ENCODE data around the gene TRIM8. TPM values are rescaled to one million over a fixed set of nuclear protein-coding genes. Genes with fewer than 3 reads are reported as not detected.
A peak's percentile ranks its signal among the peaks of the same experiment; 100 is the strongest.

Gene TRIM8
- total and polyA plus RNA-seq, 2 donors (not counting 3 experiments of a cell fraction or from before 2014, with no cell fraction given), result 74.1 to 114 TPM

DNA sequence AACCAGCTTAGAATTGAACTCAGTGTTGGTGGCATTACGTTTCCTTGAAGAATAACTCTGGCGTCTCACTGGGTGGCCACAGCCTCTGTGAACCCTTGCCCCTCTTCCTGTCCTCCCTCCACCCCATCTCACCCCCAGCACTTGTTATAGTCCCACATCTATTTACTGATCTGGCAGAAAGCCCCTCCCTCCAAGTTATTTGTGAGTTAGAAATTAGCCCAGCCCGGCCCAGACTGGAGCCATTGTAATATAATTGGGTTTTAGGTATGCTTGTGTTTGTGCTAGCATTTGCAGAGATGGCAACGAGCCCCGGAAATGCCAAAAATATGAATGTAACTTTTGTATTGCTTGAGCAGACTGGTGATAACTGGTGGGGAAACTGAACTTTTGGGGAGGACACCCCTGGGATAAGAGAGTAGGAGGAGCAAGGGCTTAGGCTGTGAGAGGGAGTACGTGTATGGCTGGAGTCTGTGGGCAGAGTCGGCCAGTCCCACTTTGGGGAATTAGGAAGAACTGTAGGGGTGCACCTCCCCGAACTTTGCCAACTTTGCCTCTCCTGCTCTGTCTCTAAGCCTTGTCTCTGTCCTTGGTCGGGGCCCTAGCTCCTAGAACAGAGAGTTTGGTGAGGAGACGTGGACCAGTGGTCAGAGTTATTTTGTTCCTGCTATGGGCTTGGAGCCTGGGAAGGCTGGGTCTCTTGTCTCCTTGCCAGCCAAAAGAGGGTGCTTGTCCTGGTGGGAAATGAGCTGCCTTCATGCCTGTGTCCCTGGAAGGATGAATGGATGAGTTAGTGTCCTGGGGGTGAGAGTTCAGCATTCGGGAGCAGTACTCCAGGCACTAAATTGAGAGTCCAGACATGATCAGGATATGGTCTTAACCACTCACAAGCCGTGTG is 19.3 kb upstream of the TRIM8 start:
- H3K27me3 ChIP-seq (ENCODE audit: control insufficient read depth in 2 of 2, insufficient read depth in 2 of 2, low read length in 2 of 2), result no peaks in the 10 kb centered on the region
- no peak overlapping the region for H3K9ac ChIP-seq (replicated peaks; ENCODE audit: extremely low read depth, insufficient read depth, low read length)
- FAIRE-seq (peak; percentile 47), DNase-seq (ENCODE audit: low read depth, low spot score) (no peak)
- intact Hi-C loops (cut with micrococcal nuclease) (no loop called here), dilution Hi-C loops (cut with MboI; ENCODE audit: extremely low pct_ligation_motif_present, low sequenced_read_pairs) (no loop called here)
- H3K9me1 ChIP-seq (replicated peaks; ENCODE audit: control insufficient read depth, extremely low read depth, insufficient read depth, low read length), result no peaks in the 10 kb centered on the region
- peaks cover 52% of the 10 kb centered on the region for H3K4me1 ChIP-seq (ENCODE audit: control insufficient read depth, extremely low read depth, insufficient read depth, low read length)
- no peaks in the 10 kb centered on the region for H4K20me1 ChIP-seq (replicated peaks; ENCODE audit: control insufficient read depth, extremely low read depth, insufficient read depth, low read length)
- no peak for TF ChIP-seq MYC (IDR thresholded peaks at IDR 0.05; ENCODE audit: low read depth, low read length)
- no peak for TF ChIP-seq POLR2A (IDR thresholded peaks at IDR 0.05; ENCODE audit: low read depth, low read length)
- no peak for TF ChIP-seq JUN (IDR thresholded peaks at IDR 0.05; ENCODE audit: borderline replicate concordance, insufficient read depth, insufficient read length, low read depth)
- TF ChIP-seq, protein P1, sequence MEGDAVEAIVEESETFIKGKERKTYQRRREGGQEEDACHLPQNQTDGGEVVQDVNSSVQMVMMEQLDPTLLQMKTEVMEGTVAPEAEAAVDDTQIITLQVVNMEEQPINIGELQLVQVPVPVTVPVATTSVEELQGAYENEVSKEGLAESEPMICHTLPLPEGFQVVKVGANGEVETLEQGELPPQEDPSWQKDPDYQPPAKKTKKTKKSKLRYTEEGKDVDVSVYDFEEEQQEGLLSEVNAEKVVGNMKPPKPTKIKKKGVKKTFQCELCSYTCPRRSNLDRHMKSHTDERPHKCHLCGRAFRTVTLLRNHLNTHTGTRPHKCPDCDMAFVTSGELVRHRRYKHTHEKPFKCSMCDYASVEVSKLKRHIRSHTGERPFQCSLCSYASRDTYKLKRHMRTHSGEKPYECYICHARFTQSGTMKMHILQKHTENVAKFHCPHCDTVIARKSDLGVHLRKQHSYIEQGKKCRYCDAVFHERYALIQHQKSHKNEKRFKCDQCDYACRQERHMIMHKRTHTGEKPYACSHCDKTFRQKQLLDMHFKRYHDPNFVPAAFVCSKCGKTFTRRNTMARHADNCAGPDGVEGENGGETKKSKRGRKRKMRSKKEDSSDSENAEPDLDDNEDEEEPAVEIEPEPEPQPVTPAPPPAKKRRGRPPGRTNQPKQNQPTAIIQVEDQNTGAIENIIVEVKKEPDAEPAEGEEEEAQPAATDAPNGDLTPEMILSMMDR (IDR thresholded peaks at IDR 0.05; ENCODE audit: extremely low read depth in 1 of 2, insufficient read depth in 1 of 2, low read depth in 1 of 2, low read length in 2 of 2), result no peak
- TF ChIP-seq, protein P2, sequence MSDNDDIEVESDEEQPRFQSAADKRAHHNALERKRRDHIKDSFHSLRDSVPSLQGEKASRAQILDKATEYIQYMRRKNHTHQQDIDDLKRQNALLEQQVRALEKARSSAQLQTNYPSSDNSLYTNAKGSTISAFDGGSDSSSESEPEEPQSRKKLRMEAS (IDR thresholded peaks at IDR 0.05; ENCODE audit: insufficient read depth, insufficient read length), result no peak
- TF ChIP-seq EZH2 (IDR thresholded peaks at IDR 0.05; ENCODE audit: borderline replicate concordance, low read depth, low read length, severe bottlenecking), result no peak
- no peak for TF ChIP-seq GATA2 (IDR thresholded peaks at IDR 0.05; ENCODE audit: insufficient read depth, insufficient read length, low read depth, low read length)
- TF ChIP-seq FOS (IDR thresholded peaks at IDR 0.05; ENCODE audit: borderline replicate concordance, insufficient read depth, low read length), result no peak
- no peak for TF ChIP-seq POLR2AphosphoS5 (IDR thresholded peaks at IDR 0.05; ENCODE audit: insufficient read depth, low read depth, low read length)
- H3K9me3 ChIP-seq (replicated peaks; ENCODE audit: control insufficient read depth, insufficient read depth, low read length), result no peaks in the 10 kb centered on the region
- no peak overlapping the region for H3K4me2 ChIP-seq (ENCODE audit: insufficient read depth, low read length)
- no peaks in the 10 kb centered on the region for H3K36me3 ChIP-seq (ENCODE audit: control insufficient read depth in 2 of 2, extremely low read depth in 1 of 2, insufficient read depth in 2 of 2, low read length in 2 of 2)
- ChIA-PET CTCF (interaction anchor here (1.8 to 3.8 kb wide), 2 partner anchors 11 to 28 kb away, joined by 5 to 24 read pairs; no protein-coding TSS in a partner anchor), POLR2A (interaction anchor here (1.0 kb wide), 1 partner anchor 17 kb away, joined by 3 read pairs; no protein-coding TSS in a partner anchor)
- H3K4me3 ChIP-seq (replicated peaks in 1 of 3; ENCODE audit: insufficient read depth in 1 of 3, low read depth in 1 of 3, low read length in 3 of 3), result no peak overlapping the region
- H2AFZ ChIP-seq (ENCODE audit: low read depth, low read length), result no peak overlapping the region
- no peak overlapping the region for H3K27ac ChIP-seq (ENCODE audit: insufficient read depth, low read depth, low read length)
- no peaks in the 10 kb centered on the region for H3K79me2 ChIP-seq (ENCODE audit: control insufficient read depth, insufficient read depth, low read length)
- no TSS peak for BruUV-seq (replicated peaks)

Data from endothelial cell of umbilical vein (primary cell).